ENCODE results near the gene MAN2C1.

The MAN2C1 gene

DNA sequence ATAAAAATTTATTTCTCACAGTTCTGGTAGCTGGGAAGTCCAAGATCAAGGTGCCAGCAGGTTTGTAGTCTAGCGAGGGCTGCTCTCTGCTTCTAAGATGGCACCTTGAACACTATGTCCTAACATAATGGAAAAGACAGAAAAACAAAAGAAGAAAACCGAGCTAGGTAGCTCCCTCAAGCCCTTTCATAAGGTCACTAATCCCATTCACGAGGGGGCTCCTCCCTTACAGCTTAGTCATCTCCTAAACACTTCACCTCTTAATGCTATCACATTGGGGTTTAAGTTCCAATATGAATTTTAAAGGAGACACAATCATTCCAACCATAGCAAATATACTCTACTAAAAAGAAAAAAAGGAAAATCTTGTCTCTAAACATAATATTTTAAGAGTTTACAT lies 62.2 kb downstream of the MAN2C1 start:
- H3K9me3 ChIP-seq (replicated peaks; ENCODE audit: insufficient read depth, low read length) = no peaks in the 10 kb centered on the region
- H2AFZ ChIP-seq (ENCODE audit: low read length) = no peak overlapping the region
- H3K4me1 ChIP-seq (ENCODE audit: low read length) = 0 out of 2 replicates have a peak, but pooled peaks cover 4% of the 10 kb centered on the region
- no peaks in the 10 kb centered on the region for H3K36me3 ChIP-seq (replicated peaks; ENCODE audit: insufficient read depth, low read length)
- H3K9ac ChIP-seq (ENCODE audit: low read length) = no peak overlapping the region
- no peaks in the 10 kb centered on the region for H3K27me3 ChIP-seq (replicated peaks; ENCODE audit: insufficient read depth, low read length)
- no peaks in the 10 kb centered on the region for H4K20me1 ChIP-seq (ENCODE audit: insufficient read depth, low read length)
- H3K79me2 ChIP-seq (ENCODE audit: low read length) = no peaks in the 10 kb centered on the region
- H3K4me3 ChIP-seq (ENCODE audit: low read length) = no peak overlapping the region
- H3K4me2 ChIP-seq (ENCODE audit: low read depth, low read length) = no peak overlapping the region
- H3F3A ChIP-seq (ENCODE audit: insufficient read depth, low read length) = no peaks in the 10 kb centered on the region
- TF ChIP-seq EZH2 (optimal IDR thresholded peaks at IDR 0.05; ENCODE audit: low read depth, low read length) (no peak), EZH2phosphoT487 (IDR thresholded peaks at IDR 0.05; ENCODE audit: low read length) (no peak)
- TF ChIP-seq, protein P1, sequence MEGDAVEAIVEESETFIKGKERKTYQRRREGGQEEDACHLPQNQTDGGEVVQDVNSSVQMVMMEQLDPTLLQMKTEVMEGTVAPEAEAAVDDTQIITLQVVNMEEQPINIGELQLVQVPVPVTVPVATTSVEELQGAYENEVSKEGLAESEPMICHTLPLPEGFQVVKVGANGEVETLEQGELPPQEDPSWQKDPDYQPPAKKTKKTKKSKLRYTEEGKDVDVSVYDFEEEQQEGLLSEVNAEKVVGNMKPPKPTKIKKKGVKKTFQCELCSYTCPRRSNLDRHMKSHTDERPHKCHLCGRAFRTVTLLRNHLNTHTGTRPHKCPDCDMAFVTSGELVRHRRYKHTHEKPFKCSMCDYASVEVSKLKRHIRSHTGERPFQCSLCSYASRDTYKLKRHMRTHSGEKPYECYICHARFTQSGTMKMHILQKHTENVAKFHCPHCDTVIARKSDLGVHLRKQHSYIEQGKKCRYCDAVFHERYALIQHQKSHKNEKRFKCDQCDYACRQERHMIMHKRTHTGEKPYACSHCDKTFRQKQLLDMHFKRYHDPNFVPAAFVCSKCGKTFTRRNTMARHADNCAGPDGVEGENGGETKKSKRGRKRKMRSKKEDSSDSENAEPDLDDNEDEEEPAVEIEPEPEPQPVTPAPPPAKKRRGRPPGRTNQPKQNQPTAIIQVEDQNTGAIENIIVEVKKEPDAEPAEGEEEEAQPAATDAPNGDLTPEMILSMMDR (IDR thresholded peaks at IDR 0.05; ENCODE audit: low read length) = no peak
- H3K9me2 ChIP-seq (replicated peaks; ENCODE audit: insufficient read depth, low read length) = no peaks in the 10 kb centered on the region
- DNase-seq = no peak
- no peak overlapping the region for H3K27ac ChIP-seq (ENCODE audit: low read length)
